Keratinocyte (primary cell): Measurements from ENCODE around the gene GTF2A1L. TPM values are rescaled to one million over a fixed set of nuclear protein-coding genes. Genes with fewer than 3 reads are reported as not detected.
"Not testable (repeated sequence)": the region's sequence is repeated elsewhere in the genome, so short reads cannot be mapped to it uniquely, and the experiment has no call there.

ENCODE experiments used
- DNase-seq: peaks from one replicate; pipeline ENCODE4 v3.0.0-alpha.2; 2011; ENCODE audit warnings: low read depth, missing footprints, low spot score
- FAIRE-seq: peaks from 2 replicates; lab custom pipeline; 2011; peaks lifted over from hg19 to GRCh38; lab: Jason Lieb, UNC
- H2AFZ ChIP-seq: 2 replicates; pipeline ENCODE4 v1.6.0; 2012; ENCODE audit warnings: low read length, control low read depth, inconsistent platforms; ENCODE audit not compliant: control insufficient read depth
- H3K27ac ChIP-seq: 2 replicates; pipeline ENCODE4 v1.5.1; 2011; ENCODE audit warnings: low read length; ENCODE audit not compliant: control insufficient read depth, insufficient read depth
- H3K27me3 ChIP-seq: 3 replicates; pipeline ENCODE4 v1.6.0; 2011; ENCODE audit warnings: low read length; ENCODE audit not compliant: control insufficient read depth, insufficient read depth; ENCODE audit errors: extremely low read depth
- H3K36me3 ChIP-seq, 2 experiments: 2 replicates in 1 of 2; 3 replicates in 1 of 2; pipeline ENCODE4 v1.5.1; 2011; ENCODE audit warnings: low read length in 2 of 2, mild to moderate bottlenecking in 1 of 2; ENCODE audit not compliant: control insufficient read depth in 2 of 2, insufficient read depth in 2 of 2; ENCODE audit errors: extremely low read depth in 1 of 2
- H3K4me1 ChIP-seq: 3 replicates; pipeline ENCODE4 v1.5.1; 2011; ENCODE audit warnings: low read length; ENCODE audit not compliant: control insufficient read depth, insufficient read depth; ENCODE audit errors: extremely low read depth
- H3K4me2 ChIP-seq: 3 replicates; pipeline ENCODE4 v1.6.0; 2011; ENCODE audit warnings: low read depth, low read length; ENCODE audit not compliant: control insufficient read depth, insufficient read depth; ENCODE audit errors: extremely low read depth
- H3K4me3 ChIP-seq, 3 experiments: fragments of 200-600 bp in 1 of 3; sonication (generic) in 1 of 3; 2 replicates in 2 of 3; 3 replicates in 1 of 3; pipeline ENCODE4 v1.5.1; 2011 to 2016; ENCODE audit warnings: low read length in 3 of 3, mild to moderate bottlenecking in 3 of 3, control low read depth in 2 of 3, inconsistent platforms in 1 of 3, low read depth in 1 of 3, mixed read lengths in 1 of 3, mixed run types in 1 of 3, moderate library complexity in 1 of 3; ENCODE audit not compliant: control insufficient read depth in 2 of 3, insufficient read depth in 2 of 3; ENCODE audit errors: extremely low read depth in 1 of 3
- H3K79me2 ChIP-seq: 2 replicates; pipeline ENCODE4 v1.6.0; 2012; ENCODE audit warnings: low read length; ENCODE audit not compliant: control insufficient read depth, insufficient read depth
- H3K9ac ChIP-seq: 3 replicates; pipeline ENCODE4 v1.6.0; 2011; ENCODE audit warnings: low read length; ENCODE audit not compliant: control insufficient read depth, insufficient read depth; ENCODE audit errors: extremely low read depth
- H3K9me1 ChIP-seq: 3 replicates; pipeline ENCODE4 v1.6.0; 2011; ENCODE audit warnings: low read length; ENCODE audit not compliant: control insufficient read depth, insufficient read depth; ENCODE audit errors: extremely low read depth
- H3K9me3 ChIP-seq: 2 replicates; pipeline ENCODE4 v1.5.1; 2012; ENCODE audit warnings: low read depth, low read length; ENCODE audit not compliant: control insufficient read depth
- H4K20me1 ChIP-seq: 3 replicates; pipeline ENCODE4 v1.6.0; 2011; ENCODE audit warnings: low read length; ENCODE audit not compliant: control insufficient read depth, insufficient read depth; ENCODE audit errors: extremely low read depth
- EZH2 ChIP-seq: IDR thresholded peaks from one replicate; pipeline ENCODE4 v1.6.1; 2012; ENCODE audit warnings: inconsistent platforms, mild to moderate bottlenecking, low read length, moderate library complexity
- dilution Hi-C: fragments of 300-500 bp; cut with MboI; formaldehyde crosslinking; loops from one replicate; pipeline ENCODE4 v1.7.0; 2020; ENCODE audit warnings: low sequenced_read_pairs; ENCODE audit not compliant: extremely low pct_ligation_motif_present
- polyA plus RNA-seq, 5 experiments: library from polyadenylated mRNA; depleted of rRNA in 3 of 5; stranded (reverse) in 3 of 5; stranded (forward) in 1 of 5; unstranded in 1 of 5; fragments of >200 nt; gene quantifications; 1 replicate in 1 of 5; 2 replicates in 3 of 5; 3 replicates in 1 of 5; pipeline versions ENCODE4 v1.2.1 to v1.2.3, GENCODE V29; 2011 to 2012; ENCODE audit warnings: missing spikeins in 2 of 5, low read depth in 1 of 5, low replicate concordance in 1 of 5
- TF ChIP-seq, protein P1 (sequence below), 3 experiments: IDR thresholded peaks in 1 of 3; conservative IDR thresholded peaks in 1 of 3; optimal IDR thresholded peaks in 1 of 3; 2 replicates in 2 of 3; 3 replicates in 1 of 3; pipeline versions ENCODE3 to v1.5.1; 2011; ENCODE audit warnings: low read length in 3 of 3, mild to moderate bottlenecking in 3 of 3, moderate library complexity in 2 of 3, control low read depth in 1 of 3, inconsistent platforms in 1 of 3; ENCODE audit not compliant: insufficient read depth in 2 of 3; ENCODE audit errors: extremely low read depth in 1 of 3

The GTF2A1L gene
- polyA plus RNA-seq, 1 donor (not counting 4 experiments of a cell fraction or from before 2014, with no cell fraction given): not detected

GRCh38 chr2:48590017-48590416 is 27.6 kb upstream of the GTF2A1L start:
- Histone ChIP-seq H4K20me1 (no peaks in the 10 kb centered on the region), H2AFZ (no peak overlapping the region), H3K4me1 (no peaks in the 10 kb centered on the region), H3K27me3 (no peaks in the 10 kb centered on the region), H3K79me2 (no peaks in the 10 kb centered on the region), H3K36me3 (no peaks in the 10 kb centered on the region), H3K27ac (no peak overlapping the region), H3K9ac (no peak overlapping the region), H3K4me3 (no peak overlapping the region), H3K4me2 (no peak overlapping the region), H3K9me3 (no peaks in the 10 kb centered on the region), H3K9me1 (no peaks in the 10 kb centered on the region)
- DNase-seq: no peak
- no peak for TF ChIP-seq EZH2
- TF ChIP-seq, protein P1, sequence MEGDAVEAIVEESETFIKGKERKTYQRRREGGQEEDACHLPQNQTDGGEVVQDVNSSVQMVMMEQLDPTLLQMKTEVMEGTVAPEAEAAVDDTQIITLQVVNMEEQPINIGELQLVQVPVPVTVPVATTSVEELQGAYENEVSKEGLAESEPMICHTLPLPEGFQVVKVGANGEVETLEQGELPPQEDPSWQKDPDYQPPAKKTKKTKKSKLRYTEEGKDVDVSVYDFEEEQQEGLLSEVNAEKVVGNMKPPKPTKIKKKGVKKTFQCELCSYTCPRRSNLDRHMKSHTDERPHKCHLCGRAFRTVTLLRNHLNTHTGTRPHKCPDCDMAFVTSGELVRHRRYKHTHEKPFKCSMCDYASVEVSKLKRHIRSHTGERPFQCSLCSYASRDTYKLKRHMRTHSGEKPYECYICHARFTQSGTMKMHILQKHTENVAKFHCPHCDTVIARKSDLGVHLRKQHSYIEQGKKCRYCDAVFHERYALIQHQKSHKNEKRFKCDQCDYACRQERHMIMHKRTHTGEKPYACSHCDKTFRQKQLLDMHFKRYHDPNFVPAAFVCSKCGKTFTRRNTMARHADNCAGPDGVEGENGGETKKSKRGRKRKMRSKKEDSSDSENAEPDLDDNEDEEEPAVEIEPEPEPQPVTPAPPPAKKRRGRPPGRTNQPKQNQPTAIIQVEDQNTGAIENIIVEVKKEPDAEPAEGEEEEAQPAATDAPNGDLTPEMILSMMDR (optimal IDR thresholded peaks at IDR 0.05 in 1 of 3, IDR thresholded peaks at IDR 0.05 in 1 of 3, conservative IDR thresholded peaks at IDR 0.05 in 1 of 3; ENCODE audit: extremely low read depth in 1 of 3, insufficient read depth in 2 of 3, low read length in 3 of 3): no peak
- no peak for FAIRE-seq
- dilution Hi-C loops: no loop called here

DNA sequence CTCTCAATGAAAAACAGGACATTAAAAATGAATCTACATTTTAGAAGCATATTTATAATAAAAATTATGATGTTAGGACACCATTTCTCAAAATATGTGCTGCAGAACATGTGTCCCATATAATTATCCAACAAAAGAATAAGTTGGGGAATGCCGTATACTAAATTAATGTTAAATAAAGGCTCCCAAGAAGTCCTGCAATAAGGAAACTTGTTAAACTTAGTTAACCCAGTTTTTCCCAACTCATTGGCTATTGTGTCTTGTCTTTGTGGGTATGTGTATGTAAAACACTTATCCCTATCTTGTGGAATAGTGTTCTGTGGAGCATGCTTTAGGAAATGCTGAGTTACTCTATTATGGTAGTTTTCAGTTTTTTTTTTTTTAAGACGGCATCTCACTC is 25.6 kb upstream of the GTF2A1L start:
- H3K79me2 ChIP-seq: no peaks in the 10 kb centered on the region
- no peaks in the 10 kb centered on the region for H3K9me3 ChIP-seq
- no peaks in the 10 kb centered on the region for H3K27me3 ChIP-seq
- no peak for TF ChIP-seq EZH2
- TF ChIP-seq, protein P1 (optimal IDR thresholded peaks at IDR 0.05 in 1 of 3, IDR thresholded peaks at IDR 0.05 in 1 of 3, conservative IDR thresholded peaks at IDR 0.05 in 1 of 3; ENCODE audit: extremely low read depth in 1 of 3, insufficient read depth in 2 of 3, low read length in 3 of 3): no peak
- FAIRE-seq (no peak), DNase-seq (no peak)
- H2AFZ ChIP-seq: no peak overlapping the region
- H3K4me1 ChIP-seq: no peaks in the 10 kb centered on the region
- H3K9me1 ChIP-seq: no peaks in the 10 kb centered on the region
- H4K20me1 ChIP-seq: no peaks in the 10 kb centered on the region
- no peaks in the 10 kb centered on the region for H3K36me3 ChIP-seq
- H3K4me3 ChIP-seq: no peak overlapping the region
- H3K9ac ChIP-seq: no peak overlapping the region
- no peak overlapping the region for H3K27ac ChIP-seq
- dilution Hi-C loops: no loop called here
- H3K4me2 ChIP-seq: no peak overlapping the region

GRCh38 chr2:48596751-48597150 is 20.9 kb upstream of the GTF2A1L start:
- dilution Hi-C loops, H3K4me1 ChIP-seq, H3K9me1 ChIP-seq, H3K36me3 ChIP-seq, H2AFZ ChIP-seq, FAIRE-seq, H3K4me3 ChIP-seq, H3K4me2 ChIP-seq, H4K20me1 ChIP-seq, H3K9ac ChIP-seq, H3K27me3 ChIP-seq, DNase-seq, H3K9me3 ChIP-seq, H3K79me2 ChIP-seq, H3K27ac ChIP-seq: not testable (repeated sequence)
